GM10266 (cell line): ENCODE results near the gene SSC5D.

Experiments used
- DNase-seq: peaks from one replicate; pipeline ENCODE4 v3.0.0; 2012; ENCODE audit errors: extremely low spot score
- TF ChIP-seq, protein P1 (sequence below): IDR thresholded peaks from 2 replicates; pipeline ENCODE4 v1.5.1; 2012; ENCODE audit warnings: mild to moderate bottlenecking, low read depth; ENCODE audit not compliant: control insufficient read depth, insufficient read depth; ENCODE audit errors: missing control alignments

The SSC5D gene

DNA sequence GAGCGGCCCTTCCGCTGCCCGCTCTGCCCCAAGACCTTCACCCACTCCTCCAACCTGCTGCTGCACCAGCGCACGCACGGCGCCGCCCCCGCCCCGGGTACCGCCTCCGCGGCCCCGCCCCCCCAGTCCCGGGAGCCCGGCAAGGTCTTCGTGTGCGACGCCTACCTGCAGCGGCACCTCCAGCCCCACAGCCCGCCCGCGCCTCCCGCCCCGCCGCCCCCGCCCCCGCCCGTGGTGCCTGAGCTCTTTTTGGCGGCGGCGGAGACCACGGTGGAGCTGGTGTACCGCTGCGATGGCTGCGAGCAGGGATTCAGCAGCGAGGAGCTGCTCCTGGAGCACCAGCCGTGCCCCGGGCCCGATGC is 6.5 kb upstream of the SSC5D start:
- DNase-seq, result no peak
- TF ChIP-seq, protein P1, sequence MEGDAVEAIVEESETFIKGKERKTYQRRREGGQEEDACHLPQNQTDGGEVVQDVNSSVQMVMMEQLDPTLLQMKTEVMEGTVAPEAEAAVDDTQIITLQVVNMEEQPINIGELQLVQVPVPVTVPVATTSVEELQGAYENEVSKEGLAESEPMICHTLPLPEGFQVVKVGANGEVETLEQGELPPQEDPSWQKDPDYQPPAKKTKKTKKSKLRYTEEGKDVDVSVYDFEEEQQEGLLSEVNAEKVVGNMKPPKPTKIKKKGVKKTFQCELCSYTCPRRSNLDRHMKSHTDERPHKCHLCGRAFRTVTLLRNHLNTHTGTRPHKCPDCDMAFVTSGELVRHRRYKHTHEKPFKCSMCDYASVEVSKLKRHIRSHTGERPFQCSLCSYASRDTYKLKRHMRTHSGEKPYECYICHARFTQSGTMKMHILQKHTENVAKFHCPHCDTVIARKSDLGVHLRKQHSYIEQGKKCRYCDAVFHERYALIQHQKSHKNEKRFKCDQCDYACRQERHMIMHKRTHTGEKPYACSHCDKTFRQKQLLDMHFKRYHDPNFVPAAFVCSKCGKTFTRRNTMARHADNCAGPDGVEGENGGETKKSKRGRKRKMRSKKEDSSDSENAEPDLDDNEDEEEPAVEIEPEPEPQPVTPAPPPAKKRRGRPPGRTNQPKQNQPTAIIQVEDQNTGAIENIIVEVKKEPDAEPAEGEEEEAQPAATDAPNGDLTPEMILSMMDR, result no peak

DNA sequence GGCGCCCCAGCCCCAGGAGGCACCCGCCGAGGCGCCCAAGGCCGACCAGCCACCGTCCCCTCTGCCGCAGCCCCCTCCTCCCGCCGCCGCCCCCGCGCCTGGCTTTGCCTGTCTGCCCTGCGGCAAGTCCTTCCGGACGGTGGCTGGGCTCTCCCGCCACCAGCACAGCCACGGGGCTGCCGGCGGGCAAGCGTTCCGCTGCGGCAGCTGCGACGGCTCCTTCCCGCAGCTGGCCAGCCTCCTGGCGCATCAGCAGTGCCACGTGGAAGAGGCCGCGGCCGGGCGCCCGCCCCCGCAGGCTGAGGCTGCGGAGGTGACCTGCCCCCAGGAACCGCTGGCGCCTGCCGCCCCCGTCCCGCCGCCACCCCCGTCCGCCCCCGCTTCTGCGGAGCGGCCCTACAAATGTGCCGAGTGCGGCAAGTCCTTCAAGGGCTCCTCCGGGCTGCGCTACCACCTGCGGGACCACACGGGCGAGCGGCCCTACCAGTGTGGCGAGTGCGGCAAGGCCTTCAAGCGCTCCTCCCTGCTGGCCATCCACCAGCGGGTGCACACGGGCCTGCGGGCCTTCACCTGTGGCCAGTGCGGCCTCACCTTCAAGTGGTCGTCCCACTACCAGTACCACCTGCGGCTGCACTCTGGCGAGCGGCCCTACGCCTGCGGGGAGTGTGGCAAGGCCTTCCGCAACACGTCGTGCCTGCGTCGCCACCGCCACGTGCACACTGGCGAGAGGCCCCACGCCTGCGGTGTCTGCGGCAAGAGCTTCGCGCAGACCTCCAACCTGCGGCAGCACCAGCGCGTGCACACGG is 5.9 kb upstream of the SSC5D start:
- TF ChIP-seq, protein P1, result no peak
- DNase-seq, result no peak

DNA sequence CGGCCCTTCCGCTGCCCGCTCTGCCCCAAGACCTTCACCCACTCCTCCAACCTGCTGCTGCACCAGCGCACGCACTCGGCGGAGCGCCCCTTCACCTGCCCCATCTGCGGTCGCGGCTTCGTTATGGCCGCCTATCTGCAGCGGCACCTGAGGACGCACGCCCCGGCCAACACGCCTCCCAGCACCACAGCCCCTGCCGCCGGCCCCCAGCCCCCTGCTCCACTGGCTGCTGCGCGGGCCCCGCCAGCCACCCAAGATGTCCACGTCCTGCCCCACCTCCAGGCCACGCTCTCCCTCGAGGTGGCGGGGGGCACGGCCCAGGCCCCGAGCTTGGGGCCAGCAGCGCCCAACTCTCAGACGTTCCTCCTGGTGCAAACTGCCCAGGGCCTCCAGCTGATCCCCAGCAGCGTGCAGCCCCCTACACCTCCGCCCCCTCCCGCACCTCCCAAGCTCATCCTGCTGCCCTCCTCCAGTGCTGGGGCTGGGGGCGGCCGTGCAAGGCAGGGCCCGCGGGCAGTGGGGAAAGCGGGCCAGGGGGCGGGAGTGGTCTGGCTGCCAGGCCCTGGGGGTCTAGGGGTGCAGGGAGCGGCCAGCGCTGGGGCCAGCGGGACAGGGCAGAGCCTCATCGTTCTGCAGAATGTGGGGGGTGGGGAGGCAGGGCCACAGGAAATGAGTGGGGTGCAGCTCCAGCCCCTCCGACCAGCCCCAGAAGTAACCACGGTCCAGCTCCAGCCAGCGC is 5.1 kb upstream of the SSC5D start:
- DNase-seq, result peak; percentile 25
- TF ChIP-seq, protein P1, result no peak

DNA sequence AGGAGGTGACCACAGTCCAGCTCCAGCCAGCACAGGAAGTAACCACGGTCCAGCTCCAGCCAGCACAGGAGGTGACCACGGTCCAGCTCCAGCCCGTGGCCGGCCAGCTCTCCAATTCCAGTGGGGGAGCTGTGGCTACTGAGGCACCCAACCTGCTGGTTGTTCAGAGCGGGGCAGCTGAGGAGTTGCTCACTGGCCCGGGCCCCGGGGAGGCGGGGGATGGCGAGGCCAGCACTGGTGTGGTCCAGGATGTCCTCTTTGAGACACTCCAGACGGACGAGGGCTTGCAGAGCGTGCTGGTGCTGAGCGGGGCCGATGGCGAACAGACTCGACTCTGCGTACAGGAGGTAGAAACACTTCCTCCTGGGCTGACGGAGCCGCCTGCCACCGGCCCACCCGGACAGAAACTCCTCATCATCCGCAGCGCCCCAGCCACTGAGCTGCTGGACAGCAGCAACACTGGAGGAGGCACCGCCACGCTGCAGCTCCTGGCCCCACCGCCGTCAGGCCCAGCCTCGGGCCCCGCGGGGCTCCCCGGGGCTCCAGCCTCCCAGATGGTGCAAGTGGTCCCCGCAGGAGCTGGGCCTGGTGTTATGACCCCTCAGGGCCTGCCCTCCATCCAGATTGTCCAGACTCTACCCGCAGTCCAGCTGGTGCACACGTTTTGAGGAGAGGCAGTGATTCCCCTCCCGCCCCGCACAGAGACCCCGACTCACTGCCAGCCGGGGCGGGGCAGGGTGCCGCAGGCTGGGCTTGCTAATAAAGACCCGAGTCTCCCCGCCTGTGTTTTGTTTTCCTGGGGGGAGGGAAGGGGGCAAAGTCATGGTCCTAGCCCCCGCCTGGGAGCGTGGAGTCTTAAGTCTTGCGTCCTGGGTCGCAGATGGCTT is 4.3 kb upstream of the SSC5D start:
- TF ChIP-seq, protein P1, result no peak

DNA sequence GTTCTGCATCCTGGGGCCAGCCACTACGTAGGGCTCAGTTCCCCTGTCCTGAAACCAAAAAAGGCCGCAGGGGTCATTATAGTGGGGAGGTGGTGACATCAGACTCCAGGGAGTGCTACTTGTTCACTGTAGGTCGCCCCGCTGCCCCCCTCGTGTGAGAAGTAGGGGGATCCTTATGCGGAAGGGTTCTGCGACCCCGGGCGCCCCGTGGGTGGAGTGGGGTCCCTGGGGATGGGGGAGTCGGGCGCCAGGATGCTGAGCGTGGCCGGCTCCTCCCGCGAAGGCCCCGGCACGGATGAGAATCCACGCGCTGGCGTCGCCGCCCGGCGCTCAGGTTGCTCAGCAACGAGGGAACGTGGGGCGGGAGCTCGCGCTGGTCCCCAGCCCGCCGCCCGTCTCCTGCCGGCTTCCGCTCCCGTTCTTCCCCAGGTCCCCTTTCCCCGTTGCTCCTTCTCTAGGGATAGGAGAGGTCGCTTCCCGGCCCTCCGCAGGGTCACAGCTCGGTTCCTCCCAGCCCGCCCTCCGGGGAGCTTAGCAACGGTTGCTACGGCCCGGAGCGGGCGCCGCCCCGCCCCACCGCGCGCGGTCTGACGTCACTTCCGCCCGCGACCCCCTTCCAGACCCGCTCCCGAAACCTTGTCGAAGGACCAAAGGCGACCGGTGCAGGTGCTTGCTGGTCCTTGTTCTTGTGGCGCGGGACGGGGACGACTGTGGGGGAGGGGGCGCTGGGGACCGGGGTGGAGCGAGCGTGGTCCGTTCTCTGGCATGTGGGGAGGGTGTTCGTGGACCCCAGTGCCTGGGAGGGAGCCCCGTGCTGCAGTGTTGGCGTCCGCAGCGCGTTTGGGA is 3.4 kb upstream of the SSC5D start, which contains the start of gene NAT14:
NAT14 (plus strand) TSS at position 596 of the 846 bp plus-strand sequence. CDS start 521 bp downstream, outside the sequence.
- DNase-seq, result peak; percentile 97
- TF ChIP-seq, protein P1, result no peak

More for the DNA sequence above, 4.3 kb upstream of the SSC5D start:
- no peak for DNase-seq

DNA sequence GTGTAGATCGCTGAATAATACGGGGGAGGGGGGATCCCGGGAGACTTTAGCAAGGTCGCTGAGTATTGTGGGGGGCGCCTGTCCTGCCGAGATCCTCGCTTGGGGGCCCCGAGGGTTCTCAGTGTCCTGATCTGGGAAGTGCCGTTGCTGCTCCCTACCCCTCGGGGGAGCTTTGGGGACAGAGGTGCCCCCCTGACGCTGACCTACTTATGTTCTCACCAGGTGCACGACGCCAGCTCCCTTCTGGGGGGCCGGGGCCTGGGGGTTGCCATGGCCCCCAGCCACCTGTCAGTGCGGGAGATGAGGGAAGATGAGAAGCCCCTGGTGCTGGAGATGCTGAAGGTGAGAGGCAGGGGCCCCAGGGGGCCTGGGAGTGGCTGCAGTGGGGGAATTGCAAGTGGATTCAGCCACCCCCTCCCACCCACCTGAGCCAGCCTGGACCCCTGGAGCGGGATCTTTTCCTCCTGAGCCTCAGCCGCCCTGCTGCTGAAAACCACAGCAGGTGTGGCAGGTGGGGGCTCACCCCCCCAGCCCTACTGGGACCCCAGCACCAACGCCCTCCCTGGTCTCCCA is 2.7 kb upstream of the SSC5D start:
- no peak for DNase-seq
- TF ChIP-seq, protein P1, result no peak
